HG03135 (cell line): ENCODE measurements around the gene GPR160.
"Not testable (repeated sequence)": the region's sequence is repeated elsewhere in the genome, so short reads cannot be mapped to it uniquely, and the experiment has no call there.

Experiments used
- ATAC-seq: cut with Tn5 transposase; IDR thresholded peaks from one replicate; pipeline ENCODE4 v1.9.1; 2021; ENCODE audit warnings: mild to moderate bottlenecking, moderate library complexity; ENCODE audit not compliant: unreplicated experiment

Gene GPR160

DNA sequence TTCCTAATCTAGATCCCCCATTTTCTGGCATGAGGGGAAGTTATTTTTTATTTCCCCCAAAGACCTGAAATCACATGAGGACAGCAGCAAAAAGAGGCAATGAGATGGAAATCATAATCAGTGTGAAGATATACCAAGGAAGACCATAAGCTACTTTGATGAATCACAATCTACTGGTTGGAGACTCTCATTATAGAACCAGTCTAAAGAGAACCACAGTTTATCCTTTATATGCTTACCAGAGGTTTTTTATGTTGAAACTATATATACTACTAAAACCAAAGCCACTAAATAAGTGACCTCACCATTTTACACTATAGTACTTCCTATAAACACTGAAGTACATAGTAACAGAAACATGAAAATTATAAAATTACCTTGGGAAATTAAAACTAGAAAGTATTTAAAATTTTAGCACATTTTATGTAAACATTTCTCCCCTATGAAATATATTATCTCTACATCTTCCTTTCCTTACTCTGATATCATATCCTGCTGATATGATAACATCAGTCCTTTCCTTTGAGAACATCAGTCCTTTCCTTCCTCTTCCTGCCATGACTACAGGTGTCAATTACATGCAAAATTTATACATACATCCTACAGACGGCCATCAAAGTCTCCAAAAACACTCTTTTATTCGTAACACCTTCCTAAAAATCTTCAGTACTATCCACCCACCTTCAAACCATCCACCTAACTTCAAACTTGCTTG lies 71.9 kb downstream of the GPR160 start:
- no peak for ATAC-seq

DNA sequence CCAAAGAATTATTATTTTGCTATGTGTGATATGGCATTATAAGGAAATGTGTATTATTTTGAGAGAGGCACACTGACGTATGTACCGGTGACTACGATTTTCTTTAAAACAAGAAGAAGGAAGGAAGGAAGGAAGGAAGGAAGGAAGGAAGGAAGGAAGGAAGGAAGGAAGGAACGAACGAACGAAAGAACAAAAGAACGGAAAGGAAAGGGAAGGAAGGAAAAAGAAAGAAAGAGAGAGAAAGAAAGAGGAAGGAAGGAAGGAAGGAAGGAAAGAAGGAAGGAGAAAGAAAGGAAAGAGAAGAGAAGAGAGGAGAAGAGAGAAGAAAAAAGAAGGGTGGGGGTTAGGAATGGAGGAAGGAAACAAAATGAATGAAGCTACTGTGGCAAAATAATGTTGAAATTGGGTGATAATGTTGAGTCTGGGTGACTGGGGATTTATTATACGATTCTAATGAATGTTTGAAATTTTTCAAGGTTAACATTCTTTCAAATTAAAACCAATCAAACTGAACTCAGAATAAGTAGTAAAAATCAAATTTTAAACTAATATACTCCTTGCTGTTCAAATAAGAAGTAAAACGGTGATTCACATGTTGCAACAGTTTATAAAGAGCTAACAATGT lies 73.5 kb downstream of the GPR160 start:
- ATAC-seq, result no peak

DNA sequence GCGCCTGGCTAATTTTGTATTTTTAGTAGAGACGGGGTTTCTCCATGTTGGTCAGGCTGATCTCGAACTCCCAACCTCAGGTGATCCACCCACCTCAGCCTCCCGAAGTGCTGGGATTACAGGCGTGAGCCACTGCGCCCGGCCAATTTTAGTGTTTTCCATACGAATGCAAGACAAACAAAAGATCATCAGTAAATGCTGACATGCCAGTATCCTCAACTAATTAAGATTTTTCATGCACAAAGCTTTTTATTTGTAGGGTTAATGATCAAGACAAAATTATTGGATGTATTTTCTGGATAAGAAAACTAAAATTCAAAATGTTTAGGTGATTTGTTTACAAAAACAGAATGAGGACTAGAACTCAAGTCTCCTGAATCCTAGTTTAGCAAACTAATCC lies 76.4 kb downstream of the GPR160 start:
- ATAC-seq, result not testable (repeated sequence)

DNA sequence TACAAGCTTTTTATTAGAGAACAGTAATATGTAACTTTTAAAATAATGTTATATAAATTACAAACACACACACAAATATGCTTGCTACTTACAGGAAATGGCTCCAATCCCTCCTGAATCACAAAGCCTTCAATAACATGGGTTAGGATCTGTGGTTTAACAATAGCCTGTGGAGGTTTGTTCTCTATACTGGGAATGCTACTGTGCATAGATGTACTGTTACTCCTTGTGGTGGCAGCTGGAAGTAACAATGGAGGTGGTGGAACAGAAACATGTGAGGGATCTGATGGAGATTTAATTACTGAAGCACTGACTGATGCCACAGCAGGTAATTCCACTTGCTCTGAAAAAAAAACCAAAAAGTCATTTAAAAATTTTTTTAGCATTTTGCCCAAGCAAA lies 79.3 kb downstream of the GPR160 start:
- ATAC-seq, result no peak

DNA sequence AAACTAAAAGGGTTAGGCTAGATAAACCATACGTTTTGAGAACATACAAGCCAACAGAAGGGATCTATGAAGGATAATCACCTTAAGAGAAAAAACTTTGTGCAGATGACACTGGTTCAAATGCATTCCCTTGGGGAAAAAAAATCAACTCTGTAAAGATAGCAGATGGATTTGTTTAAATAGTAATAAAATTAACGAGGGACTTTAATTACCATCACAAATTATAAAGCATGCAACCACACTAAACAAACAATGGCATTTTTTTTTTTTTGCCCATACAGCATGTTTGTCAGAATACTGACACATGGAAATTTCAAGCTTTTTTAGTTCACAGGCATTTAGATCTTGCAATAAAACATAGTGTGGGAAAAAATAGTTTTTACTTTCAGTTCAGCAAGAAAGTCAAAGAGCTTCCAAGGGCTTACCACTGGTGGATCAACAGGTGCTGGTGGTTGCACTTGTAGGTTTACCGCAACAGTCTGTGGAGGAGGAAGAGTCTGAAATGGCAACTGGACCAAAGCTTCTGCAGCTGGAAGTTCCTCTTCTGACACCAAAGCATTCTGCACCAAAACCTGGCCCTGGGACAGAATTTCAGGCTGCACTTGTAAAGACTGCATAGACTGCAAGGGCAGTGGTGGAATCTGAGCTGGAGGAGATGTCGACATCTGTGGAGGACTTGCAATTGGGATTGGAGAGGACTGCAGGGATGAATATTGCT lies 90.6 kb downstream of the GPR160 start:
- peak; percentile 85 for ATAC-seq

DNA sequence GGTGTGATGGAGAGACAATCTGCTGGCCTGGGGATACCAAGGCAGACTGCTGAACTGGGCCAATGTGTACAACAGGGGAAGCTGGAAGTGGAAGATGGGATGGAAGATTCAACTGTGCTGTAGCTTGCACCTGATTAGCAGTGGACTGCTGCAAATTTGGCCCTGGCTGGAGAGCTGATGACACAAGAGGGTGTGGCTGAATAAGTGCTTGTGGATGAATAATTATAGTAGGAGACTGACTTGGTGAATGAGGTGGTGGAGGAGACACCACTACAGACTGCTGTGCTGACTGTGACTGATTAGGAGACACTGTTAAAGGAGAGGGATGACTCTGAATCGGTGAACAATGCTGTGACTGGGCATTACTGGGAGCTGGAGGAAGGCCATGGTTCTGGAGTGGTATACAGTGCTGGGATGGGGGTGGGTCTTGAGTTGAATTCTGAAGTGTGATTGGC lies 91.2 kb downstream of the GPR160 start:
- peak; percentile 54 for ATAC-seq

DNA sequence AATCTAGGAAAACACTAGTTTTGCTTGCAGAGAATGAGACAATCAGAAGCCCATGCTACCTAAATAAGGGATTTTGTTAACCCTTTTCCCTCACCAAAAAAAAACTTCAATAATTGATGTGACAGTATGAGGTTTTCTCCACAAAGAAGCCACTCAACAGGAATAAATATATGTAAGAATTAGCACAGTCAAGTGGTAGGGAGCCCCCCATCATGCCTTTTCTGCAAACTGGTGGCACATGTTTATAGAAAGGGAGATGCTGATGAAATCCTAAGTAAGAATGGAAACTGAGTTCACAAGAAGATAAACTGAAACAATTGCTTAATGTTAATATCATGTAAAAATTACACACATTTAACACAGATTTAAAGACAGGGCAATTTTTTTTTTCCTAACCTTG lies 92.7 kb downstream of the GPR160 start:
- ATAC-seq, result no peak

DNA sequence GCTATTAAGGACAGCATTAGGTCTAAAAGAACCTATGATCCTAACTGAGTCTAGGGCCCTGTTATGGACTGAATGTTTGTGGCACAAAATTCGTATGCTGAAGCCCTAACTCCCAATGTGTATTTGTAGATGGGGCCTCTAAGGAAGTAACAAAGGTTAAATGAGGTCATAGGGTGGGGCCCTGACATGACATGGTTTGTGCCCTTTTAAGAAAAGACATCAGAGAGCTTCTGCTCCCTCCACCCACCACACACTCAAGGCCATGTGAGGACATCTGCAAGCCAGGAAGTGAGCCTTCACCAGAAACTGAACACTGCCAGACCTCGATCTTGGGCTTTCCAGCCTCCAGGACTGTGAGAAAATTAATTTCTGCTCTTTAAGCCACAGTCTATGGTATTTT lies 94.5 kb downstream of the GPR160 start:
- ATAC-seq, result no peak
